HCT116 (cell line): ENCODE results near the gene PLEKHN1. TPM values are rescaled to one million over a fixed set of nuclear protein-coding genes. Genes with fewer than 3 reads are reported as not detected.

ENCODE experiments used
- ATAC-seq: fragments of 200-7000 bp; cut with Tn5 transposase; 2 replicates; pipeline ENCODE4 v1.9.1; 2020; ENCODE audit warnings: mild to moderate bottlenecking, moderate library complexity
- BruUV-seq: library from RNA; stranded (reverse); fragments of 400-500 nt; replicated peaks from 2 replicates; lab custom pipeline; 2021; lab: Mats Ljungman, UMichigan
- CTCF ChIA-PET: fragments of 300-600 bp; sonication (Branson Sonifier 250); formaldehyde crosslinking; loops from one replicate; lab custom pipeline; 2021; ENCODE audit warnings: antibody characterized with exemption; lab: Charles Lee
- POLR2A ChIA-PET: fragments of 300-600, 350-600 bp; sonication (Branson Sonifier 250); formaldehyde crosslinking; loops from one replicate; lab custom pipeline; 2021; ENCODE audit warnings: antibody characterized with exemption; lab: Charles Lee
- RAD21 ChIA-PET, 2 experiments: fragments of 300-600 bp; sonication (Branson Sonifier 250); formaldehyde crosslinking; loops; one replicate each; lab custom pipeline; 2023; ENCODE audit warnings: low total read pairs in 2 of 2; ENCODE audit not compliant: uncharacterized antibody in 2 of 2, unreplicated experiment in 2 of 2, low non-redundant PET in 1 of 2; lab: Charles Lee
- DNase-seq: peaks from one replicate; pipeline ENCODE4 v3.0.0-alpha.2; 2010; ENCODE audit warnings: low read depth, low spot score
- H2AFZ ChIP-seq: fragments of 200-600 bp; shearing (Covaris generic), sonication (generic); 2 replicates; pipeline ENCODE4 v1.6.1; 2017; ENCODE audit warnings: low read depth, mixed run types, mixed read lengths, antibody characterized with exemption, low read length; ENCODE audit not compliant: poor library complexity, severe bottlenecking
- H3K27ac ChIP-seq: 2 replicates; pipeline ENCODE4 v1.5.1; 2012; ENCODE audit warnings: low read depth, low read length
- H3K27me3 ChIP-seq: fragments of 200-600 bp; sonication (generic); 2 replicates; pipeline ENCODE4 v1.6.1; 2016; ENCODE audit warnings: mixed run types, low read length, mixed read lengths; ENCODE audit not compliant: insufficient read depth
- H3K36me3 ChIP-seq, 2 experiments: fragments of 200-500 bp in 1 of 2; fragments of 200-600 bp in 1 of 2; sonication (Bioruptor generic) in 1 of 2; sonication (generic) in 1 of 2; 2 replicates each; pipeline versions ENCODE4 v1.5.1 to v1.6.1; 2014 to 2016; ENCODE audit warnings: low read length in 2 of 2, inconsistent platforms in 1 of 2, mixed read lengths in 1 of 2, mixed run types in 1 of 2; ENCODE audit not compliant: insufficient read depth in 2 of 2, control insufficient read depth in 1 of 2
- H3K4me1 ChIP-seq, 2 experiments: fragments of 200-600 bp in 1 of 2; sonication (generic) in 1 of 2; 2 replicates each; pipeline versions ENCODE4 v1.5.1 to v1.6.1; 2012 to 2017; ENCODE audit warnings: low read length in 2 of 2, inconsistent platforms in 1 of 2, mild to moderate bottlenecking in 1 of 2, mixed read lengths in 1 of 2, mixed run types in 1 of 2, moderate library complexity in 1 of 2; ENCODE audit not compliant: insufficient read depth in 2 of 2, control insufficient read depth in 1 of 2
- H3K4me2 ChIP-seq: fragments of 200-600 bp; sonication (generic); 2 replicates; pipeline ENCODE4 v1.6.1; 2017; ENCODE audit warnings: mixed run types, low read length, mixed read lengths
- H3K4me3 ChIP-seq, 2 experiments: fragments of 200-600 bp in 1 of 2; sonication (generic) in 1 of 2; replicated peaks in 1 of 2; 2 replicates each; pipeline ENCODE4 v1.5.1; 2011 to 2016; ENCODE audit warnings: low read length in 2 of 2, control low read depth in 1 of 2, low read depth in 1 of 2, mild to moderate bottlenecking in 1 of 2, mixed read lengths in 1 of 2, mixed run types in 1 of 2
- H3K79me2 ChIP-seq: fragments of 200-600 bp; sonication (generic); 2 replicates; pipeline ENCODE4 v1.6.1; 2017; ENCODE audit warnings: mild to moderate bottlenecking, mixed run types, low read length, moderate library complexity, mixed read lengths; ENCODE audit not compliant: insufficient read depth
- H3K9ac ChIP-seq: fragments of 200-600 bp; sonication (generic); 2 replicates; pipeline ENCODE4 v1.6.1; 2016; ENCODE audit warnings: low read length, mixed read lengths
- H3K9me2 ChIP-seq: fragments of 200-600 bp; sonication (generic), shearing (Covaris generic); 2 replicates; pipeline ENCODE4 v1.6.1; 2017; ENCODE audit warnings: mixed run types, mild to moderate bottlenecking, moderate library complexity; ENCODE audit not compliant: insufficient read depth
- H3K9me3 ChIP-seq, 2 experiments: fragments of 200-500 bp in 1 of 2; fragments of 200-600 bp in 1 of 2; sonication (Bioruptor generic) in 1 of 2; sonication (generic) in 1 of 2; 2 replicates each; pipeline ENCODE4 v1.6.1; 2014 to 2017; ENCODE audit warnings: low read length in 2 of 2, mixed read lengths in 2 of 2, inconsistent platforms in 1 of 2, low read depth in 1 of 2, mild to moderate bottlenecking in 1 of 2, mixed run types in 1 of 2, moderate library complexity in 1 of 2; ENCODE audit not compliant: control insufficient read depth in 1 of 2, insufficient read depth in 1 of 2
- H4K20me1 ChIP-seq: fragments of 200-600 bp; sonication (generic), shearing (Covaris generic); 2 replicates; pipeline ENCODE4 v1.6.1; 2017; ENCODE audit warnings: mixed run types, mild to moderate bottlenecking, moderate library complexity; ENCODE audit not compliant: insufficient read depth
- CBX3 ChIP-seq: IDR thresholded peaks from 2 replicates; pipeline ENCODE4 v1.6.1; 2012; ENCODE audit warnings: low read depth
- RAD21 ChIP-seq: IDR thresholded peaks from 2 replicates; pipeline ENCODE4 v1.6.1; 2012; ENCODE audit warnings: low read depth, mild to moderate bottlenecking
- SIN3A ChIP-seq: IDR thresholded peaks from 2 replicates; pipeline ENCODE4 v1.6.1; 2012; ENCODE audit warnings: low read depth
- SP1 ChIP-seq: IDR thresholded peaks from 2 replicates; pipeline ENCODE4 v1.6.1; 2012; ENCODE audit warnings: low read depth
- SRF ChIP-seq: IDR thresholded peaks from 2 replicates; pipeline ENCODE4 v1.6.1; 2012; ENCODE audit warnings: low read depth
- ZNF274 ChIP-seq: fragments of 200-500 bp; sonication (Bioruptor generic); IDR thresholded peaks from 2 replicates; pipeline ENCODE4 v1.6.1; 2014; ENCODE audit warnings: mild to moderate bottlenecking, low read depth, low read length, inconsistent platforms
- intact Hi-C: fragments of 100-400 bp; cut with micrococcal nuclease; formaldehyde crosslinking; loops from 2 replicates; pipeline ENCODE4 v1.10.0; 2022
- total RNA-seq: library from RNA; stranded (reverse); gene quantifications from one replicate; pipeline ENCODE4 v1.2.1, GENCODE V29; 2021; ENCODE audit not compliant: unreplicated experiment
- TF ChIP-seq, protein P1 (sequence below), 3 experiments: fragments of 200-600 bp in 1 of 3; sonication (generic) in 1 of 3; IDR thresholded peaks in 2 of 3; conservative IDR thresholded peaks in 1 of 3; 2 replicates each; pipeline ENCODE4 v1.5.1; 2012 to 2017; ENCODE audit warnings: low read depth in 2 of 3, low read length in 2 of 3, antibody characterized with exemption in 1 of 3, borderline replicate concordance in 1 of 3, control low read depth in 1 of 3, mild to moderate bottlenecking in 1 of 3, mixed read lengths in 1 of 3, mixed run types in 1 of 3, moderate library complexity in 1 of 3; ENCODE audit not compliant: insufficient read depth in 1 of 3
- TF ChIP-seq, protein P2 (sequence below): IDR thresholded peaks from 2 replicates; pipeline ENCODE4 v1.6.1; 2012
- TF ChIP-seq, protein P3 (sequence below): IDR thresholded peaks from 2 replicates; pipeline ENCODE4 v1.6.1; 2011; ENCODE audit warnings: mild to moderate bottlenecking, low read length, moderate library complexity; ENCODE audit not compliant: insufficient replicate concordance; ENCODE audit errors: extremely low read depth

Gene PLEKHN1
- total RNA-seq, 1 experiment from 2014 or later = 11.6 TPM

DNA sequence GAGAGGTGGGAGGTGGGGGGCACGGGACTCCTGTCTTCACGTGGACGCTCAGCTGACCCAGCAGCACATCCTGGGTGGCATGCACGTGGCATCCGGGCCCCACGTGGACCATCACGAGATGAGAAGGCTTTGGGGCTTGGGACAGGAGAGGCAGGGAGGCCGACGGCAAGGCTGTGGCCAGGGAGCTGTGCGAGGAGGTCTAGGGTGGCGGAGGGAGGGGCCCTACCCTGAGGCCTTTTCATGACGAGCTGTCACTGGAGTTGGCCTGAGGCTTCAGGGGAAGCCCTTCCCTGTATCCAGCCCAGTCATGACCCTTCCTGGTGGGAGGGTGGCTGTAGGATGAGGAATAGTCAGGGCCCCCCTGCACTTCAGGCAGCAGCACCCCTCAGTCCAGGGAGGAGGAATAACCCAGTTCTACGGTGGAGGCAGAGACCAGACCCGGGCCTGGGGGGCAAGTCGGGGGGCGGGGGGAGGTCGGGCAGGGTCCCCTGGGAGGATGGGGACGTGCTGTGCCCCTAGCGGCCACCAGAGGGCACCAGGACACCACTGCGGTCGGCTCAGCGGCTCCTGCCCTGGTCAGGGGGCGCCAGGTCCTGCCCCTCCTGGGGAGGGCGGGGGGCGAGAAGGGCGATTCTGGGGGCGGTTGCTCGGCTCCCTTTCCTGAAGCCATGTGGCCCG is 17.7 kb downstream of the PLEKHN1 start:
- ATAC-seq = peak; percentile 86
- Histone ChIP-seq H3K4me3 (no peak overlapping the region), H3K4me1 (0 out of 4 replicates have a peak, but pooled peaks cover 0 to 2% of the 10 kb centered on the region in 2 experiments), H3K36me3 (no peaks in the 10 kb centered on the region), H2AFZ (no peak overlapping the region), H3K79me2 (no peaks in the 10 kb centered on the region), H3K4me2 (peak overlapping the region; percentile 50), H3K9me3 (no peaks in the 10 kb centered on the region), H3K9ac (no peak overlapping the region), H3K27me3 (no peaks in the 10 kb centered on the region), H3K9me2 (no peaks in the 10 kb centered on the region), H4K20me1 (no peaks in the 10 kb centered on the region), H3K27ac (no peak overlapping the region)
- ChIA-PET RAD21 (interaction anchor here (0.7 to 1.1 kb wide), 3 partner anchors 15 to 80 kb away, joined by 3 to 5 read pairs (median 4); no protein-coding TSS in a partner anchor), POLR2A (interaction anchor here (1.0 to 1.6 kb wide), 3 partner anchors 14 to 80 kb away, joined by 3 to 5 read pairs (median 3); no protein-coding TSS in a partner anchor), CTCF (interaction anchor here (0.6 to 2.8 kb wide), 14 partner anchors 10 to 308 kb away, joined by 3 to 18 read pairs (median 4); partner anchors contain the start of genes AGRN, B3GALT6, ISG15 and PLEKHN1)
- BruUV-seq = no TSS peak
- peak; percentile 86 for TF ChIP-seq RAD21
- TF ChIP-seq, protein P1, sequence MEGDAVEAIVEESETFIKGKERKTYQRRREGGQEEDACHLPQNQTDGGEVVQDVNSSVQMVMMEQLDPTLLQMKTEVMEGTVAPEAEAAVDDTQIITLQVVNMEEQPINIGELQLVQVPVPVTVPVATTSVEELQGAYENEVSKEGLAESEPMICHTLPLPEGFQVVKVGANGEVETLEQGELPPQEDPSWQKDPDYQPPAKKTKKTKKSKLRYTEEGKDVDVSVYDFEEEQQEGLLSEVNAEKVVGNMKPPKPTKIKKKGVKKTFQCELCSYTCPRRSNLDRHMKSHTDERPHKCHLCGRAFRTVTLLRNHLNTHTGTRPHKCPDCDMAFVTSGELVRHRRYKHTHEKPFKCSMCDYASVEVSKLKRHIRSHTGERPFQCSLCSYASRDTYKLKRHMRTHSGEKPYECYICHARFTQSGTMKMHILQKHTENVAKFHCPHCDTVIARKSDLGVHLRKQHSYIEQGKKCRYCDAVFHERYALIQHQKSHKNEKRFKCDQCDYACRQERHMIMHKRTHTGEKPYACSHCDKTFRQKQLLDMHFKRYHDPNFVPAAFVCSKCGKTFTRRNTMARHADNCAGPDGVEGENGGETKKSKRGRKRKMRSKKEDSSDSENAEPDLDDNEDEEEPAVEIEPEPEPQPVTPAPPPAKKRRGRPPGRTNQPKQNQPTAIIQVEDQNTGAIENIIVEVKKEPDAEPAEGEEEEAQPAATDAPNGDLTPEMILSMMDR (IDR thresholded peaks at IDR 0.05 in 2 of 3, conservative IDR thresholded peaks at IDR 0.05 in 1 of 3; ENCODE audit: borderline replicate concordance in 1 of 3, insufficient read depth in 1 of 3, low read depth in 2 of 3, low read length in 2 of 3) = peak; percentile 59 to 74 (median 69); a peak in 5 of 6 replicates
- no peak for TF ChIP-seq CBX3
- no peak for TF ChIP-seq SP1
- intact Hi-C loops = loop anchor here (2.0 to 5.0 kb wide), 3 partner anchors 17 to 307 kb away; partner anchors contain the start of gene HES4
- no peak for DNase-seq

DNA sequence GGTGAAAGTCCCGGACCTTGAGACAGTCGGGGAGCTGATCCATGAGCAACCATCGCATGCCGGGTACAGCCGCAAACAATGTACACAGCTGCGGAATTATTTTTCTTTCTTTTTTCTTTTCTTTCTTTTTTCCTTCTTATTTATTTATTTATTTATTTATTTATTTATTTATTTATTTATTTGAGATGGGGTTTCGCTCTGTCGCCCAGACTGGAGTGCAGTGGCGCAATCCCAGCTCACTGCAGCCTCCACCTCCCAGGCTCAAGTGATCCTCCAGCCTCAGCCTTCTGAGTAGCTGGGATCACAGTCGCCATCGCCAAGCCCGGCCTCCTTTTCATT is 18.2 kb downstream of the PLEKHN1 start:
- peak overlapping the region; percentile 50 for H3K4me2 ChIP-seq
- H3K9me2 ChIP-seq = no peaks in the 10 kb centered on the region
- no peaks in the 10 kb centered on the region for H3K27me3 ChIP-seq
- no peak; the same call in 1 of the 2 replicates for ATAC-seq
- no peaks in the 10 kb centered on the region for H3K9me3 ChIP-seq
- H3K79me2 ChIP-seq = no peaks in the 10 kb centered on the region
- H3K36me3 ChIP-seq = no peaks in the 10 kb centered on the region
- BruUV-seq = no TSS peak
- ChIA-PET RAD21 (interaction anchor here (0.7 to 1.1 kb wide), 3 partner anchors 15 to 80 kb away, joined by 3 to 5 read pairs (median 4); no protein-coding TSS in a partner anchor), CTCF (interaction anchor here (0.6 to 2.8 kb wide), 14 partner anchors 9 to 308 kb away, joined by 3 to 18 read pairs (median 4); partner anchors contain the start of genes AGRN, B3GALT6, ISG15 and PLEKHN1), POLR2A (interaction anchor here (1.0 to 1.6 kb wide), 3 partner anchors 14 to 80 kb away, joined by 3 to 5 read pairs (median 3); no protein-coding TSS in a partner anchor)
- no peak overlapping the region for H3K27ac ChIP-seq
- H2AFZ ChIP-seq = no peak overlapping the region
- intact Hi-C loops = loop anchor here (2.0 to 5.0 kb wide), 3 partner anchors 16 to 306 kb away; partner anchors contain the start of gene HES4
- no peak for DNase-seq
- H3K9ac ChIP-seq = no peak overlapping the region
- H3K4me3 ChIP-seq = no peak overlapping the region
- 0 out of 4 replicates have a peak, but pooled peaks cover 0 to 2% of the 10 kb centered on the region in 2 experiments for H3K4me1 ChIP-seq
- H4K20me1 ChIP-seq = no peaks in the 10 kb centered on the region
- TF ChIP-seq, protein P2, sequence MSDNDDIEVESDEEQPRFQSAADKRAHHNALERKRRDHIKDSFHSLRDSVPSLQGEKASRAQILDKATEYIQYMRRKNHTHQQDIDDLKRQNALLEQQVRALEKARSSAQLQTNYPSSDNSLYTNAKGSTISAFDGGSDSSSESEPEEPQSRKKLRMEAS = no peak
- no peak for TF ChIP-seq ZNF274
- TF ChIP-seq SIN3A = no peak
- TF ChIP-seq, protein P3, sequence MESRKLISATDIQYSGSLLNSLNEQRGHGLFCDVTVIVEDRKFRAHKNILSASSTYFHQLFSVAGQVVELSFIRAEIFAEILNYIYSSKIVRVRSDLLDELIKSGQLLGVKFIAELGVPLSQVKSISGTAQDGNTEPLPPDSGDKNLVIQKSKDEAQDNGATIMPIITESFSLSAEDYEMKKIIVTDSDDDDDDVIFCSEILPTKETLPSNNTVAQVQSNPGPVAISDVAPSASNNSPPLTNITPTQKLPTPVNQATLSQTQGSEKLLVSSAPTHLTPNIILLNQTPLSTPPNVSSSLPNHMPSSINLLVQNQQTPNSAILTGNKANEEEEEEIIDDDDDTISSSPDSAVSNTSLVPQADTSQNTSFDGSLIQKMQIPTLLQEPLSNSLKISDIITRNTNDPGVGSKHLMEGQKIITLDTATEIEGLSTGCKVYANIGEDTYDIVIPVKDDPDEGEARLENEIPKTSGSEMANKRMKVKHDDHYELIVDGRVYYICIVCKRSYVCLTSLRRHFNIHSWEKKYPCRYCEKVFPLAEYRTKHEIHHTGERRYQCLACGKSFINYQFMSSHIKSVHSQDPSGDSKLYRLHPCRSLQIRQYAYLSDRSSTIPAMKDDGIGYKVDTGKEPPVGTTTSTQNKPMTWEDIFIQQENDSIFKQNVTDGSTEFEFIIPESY = no peak
- TF ChIP-seq SRF = no peak
- TF ChIP-seq, protein P1 (IDR thresholded peaks at IDR 0.05 in 2 of 3, conservative IDR thresholded peaks at IDR 0.05 in 1 of 3; ENCODE audit: borderline replicate concordance in 1 of 3, insufficient read depth in 1 of 3, low read depth in 2 of 3, low read length in 2 of 3) = no peak
- TF ChIP-seq SP1 = no peak
